Activated gamma-delta T cell treated with Interleukin-2 at 50 U/mL for 16 hours (primary cell): ENCODE results near the gene TRERF1.
"Not testable (repeated sequence)": the region's sequence is repeated elsewhere in the genome, so short reads cannot be mapped to it uniquely, and the experiment has no call there.

Experiments used
- DNase-seq: peaks from one replicate; pipeline ENCODE4 v3.0.0-alpha.2; 2020

Gene TRERF1

GRCh38 chr6:42448927-42449659 is 2.6 kb downstream of the TRERF1 start:
- no peak for DNase-seq

DNA sequence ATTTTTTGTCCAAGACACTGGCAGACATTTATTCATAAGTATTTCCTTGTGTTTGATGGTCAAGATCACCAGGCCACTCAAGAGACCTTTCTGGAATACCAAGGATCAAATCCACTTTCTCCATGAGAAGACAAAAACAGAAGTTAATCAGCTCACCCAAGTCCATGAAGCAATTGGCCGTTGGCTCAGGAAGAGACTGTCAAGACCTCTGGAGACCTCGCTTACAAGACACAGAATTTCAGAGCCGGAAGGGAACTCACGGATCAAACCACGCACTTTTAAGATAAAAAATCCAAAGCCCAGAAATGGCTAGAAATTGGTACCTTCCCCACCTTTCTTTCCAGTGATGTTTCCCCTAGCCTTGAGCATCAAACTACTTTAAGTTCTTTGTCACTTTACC is 3.3 kb downstream of the TRERF1 start:
- no peak for DNase-seq

DNA sequence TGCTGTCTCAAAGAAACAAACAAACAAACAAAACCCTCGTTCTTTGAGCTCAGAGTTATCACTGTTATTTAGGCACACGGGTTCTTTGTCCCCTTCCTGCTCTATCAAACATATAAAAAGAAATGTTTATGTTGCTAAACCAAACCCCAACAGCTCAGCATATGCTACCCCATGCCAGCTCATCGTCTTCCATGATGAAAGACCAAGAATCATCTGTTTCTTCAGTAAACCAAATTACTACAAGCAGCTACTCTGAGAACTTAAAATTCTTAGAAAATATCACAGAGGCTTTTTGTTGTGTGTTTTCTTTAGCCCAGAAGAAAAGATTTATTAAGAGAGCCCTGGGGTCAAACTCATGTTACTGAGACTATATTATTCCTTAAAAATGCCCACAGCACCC is 4.7 kb downstream of the TRERF1 start:
- no peak for DNase-seq

DNA sequence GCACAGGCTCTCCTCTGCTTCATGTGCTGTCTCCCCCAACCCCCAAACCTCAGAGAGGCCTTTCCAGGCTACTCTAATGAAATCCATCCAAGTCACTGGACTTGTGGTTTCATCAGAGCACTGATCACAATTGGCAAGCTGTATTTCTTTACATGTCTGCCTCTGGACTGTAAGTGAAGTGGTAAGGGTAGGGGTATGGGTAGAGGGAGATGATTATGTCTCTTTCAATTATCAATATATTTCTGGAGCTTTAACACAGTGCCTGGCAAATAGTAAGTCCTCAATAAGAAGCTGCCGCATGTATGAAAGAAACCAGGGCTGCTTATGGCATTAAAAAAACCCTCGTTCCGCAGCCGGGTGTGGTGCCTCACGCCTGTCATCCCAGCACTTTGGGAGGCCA is 5.4 kb downstream of the TRERF1 start:
- no peak for DNase-seq

DNA sequence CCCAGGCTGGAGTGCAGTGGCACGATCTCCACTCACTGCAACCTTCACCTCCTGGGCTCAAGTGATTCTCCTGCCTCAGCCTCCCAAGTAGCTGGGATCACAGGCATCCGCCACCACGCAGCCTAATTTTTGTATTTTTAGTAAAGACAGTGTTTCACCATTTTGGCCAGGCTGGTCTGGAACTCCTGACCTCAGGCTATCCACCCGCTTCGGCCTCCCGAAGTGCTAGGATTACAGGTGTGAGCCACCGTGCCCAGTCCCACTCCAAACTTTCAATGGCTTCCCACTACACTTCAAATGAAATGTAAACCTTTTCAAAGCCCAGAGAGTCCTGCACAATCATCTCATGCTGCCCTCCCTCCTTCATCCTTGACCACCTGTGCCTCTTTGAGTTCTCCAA is 5.8 kb downstream of the TRERF1 start:
- DNase-seq, result not testable (repeated sequence)

GRCh38 chr6:42443312-42444060 is 8.2 kb downstream of the TRERF1 start:
- DNase-seq, result no peak

DNA sequence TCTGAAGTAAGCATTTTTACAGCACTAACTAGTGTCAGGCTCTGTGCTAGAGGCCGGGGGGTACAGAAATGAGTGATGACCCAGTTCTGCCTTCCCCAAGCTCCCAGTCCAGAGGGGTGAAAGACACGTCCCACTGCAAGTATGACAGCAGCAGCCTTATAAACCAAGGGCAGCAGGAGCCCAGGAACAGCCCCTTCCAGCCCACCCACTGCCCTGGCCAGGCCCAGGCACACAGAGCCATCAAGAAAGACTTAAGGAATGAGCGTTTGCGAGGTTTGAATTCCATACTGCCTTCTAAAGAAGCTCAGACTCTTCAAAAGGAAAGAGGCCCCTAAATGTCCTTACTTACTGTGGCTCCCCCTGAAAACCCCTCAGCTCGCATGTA is 10.0 kb downstream of the TRERF1 start:
- DNase-seq, result no peak

- no peak for DNase-seq
Measured at GRCh38 chr6:42440778-42441696, 10.7 kb downstream of the TRERF1 start.

DNA sequence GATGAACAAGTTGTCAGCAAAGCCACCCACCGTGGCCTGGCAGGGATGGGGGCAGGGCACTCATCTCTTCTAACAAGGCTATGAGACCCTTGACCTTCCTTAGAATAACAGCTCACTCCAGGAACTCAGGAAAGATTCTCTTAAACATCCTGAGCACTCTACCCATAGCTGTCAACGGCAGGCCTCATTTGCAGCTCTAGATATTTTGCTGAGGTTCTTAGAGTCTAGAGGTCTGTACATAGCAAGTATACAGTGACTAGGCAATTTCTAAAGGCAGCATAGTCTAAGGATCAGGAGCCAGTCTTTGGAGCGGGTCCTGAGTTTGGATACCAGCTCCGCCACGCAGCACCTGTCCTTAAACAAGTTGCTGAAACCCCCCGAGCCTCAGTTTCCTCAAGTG is 11.7 kb downstream of the TRERF1 start:
- DNase-seq, result no peak

DNA sequence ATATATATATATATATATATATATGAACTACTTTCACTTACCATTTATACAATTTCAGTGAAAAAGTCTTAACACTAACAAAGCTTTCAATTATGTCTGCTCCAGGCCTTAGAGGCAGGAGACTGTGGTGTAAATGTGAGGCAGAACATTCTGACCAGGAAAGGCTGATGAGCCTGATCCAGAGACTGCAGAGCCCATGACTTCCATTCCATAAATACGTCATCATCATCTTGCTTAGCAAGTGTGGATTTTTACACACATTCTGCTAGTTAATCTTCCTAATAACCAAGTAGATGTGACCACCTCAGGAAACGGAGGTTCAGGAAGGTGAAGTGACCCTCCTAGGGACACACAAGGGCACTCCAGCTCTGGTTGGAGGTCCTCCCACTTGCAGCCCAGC is 14.9 kb downstream of the TRERF1 start:
- no peak for DNase-seq

DNA sequence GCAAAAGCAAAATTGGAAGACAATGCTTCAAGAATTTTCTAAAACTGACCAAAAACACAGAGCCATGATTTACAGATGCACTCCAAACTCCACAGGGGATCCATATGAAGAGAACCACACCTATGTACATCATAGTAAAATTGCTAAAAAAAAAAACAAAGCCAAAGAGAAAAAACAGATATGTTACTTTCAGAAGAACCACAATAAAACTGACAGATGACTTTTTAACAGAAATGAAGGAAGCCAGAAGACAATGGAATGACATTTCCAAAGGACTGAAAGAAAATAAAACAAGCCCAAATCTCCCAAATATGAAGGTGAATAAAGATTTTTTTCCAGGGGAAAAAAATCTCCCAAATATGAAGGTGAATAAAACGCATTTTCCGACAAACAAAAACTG is 17.5 kb downstream of the TRERF1 start:
- no peak for DNase-seq

DNA sequence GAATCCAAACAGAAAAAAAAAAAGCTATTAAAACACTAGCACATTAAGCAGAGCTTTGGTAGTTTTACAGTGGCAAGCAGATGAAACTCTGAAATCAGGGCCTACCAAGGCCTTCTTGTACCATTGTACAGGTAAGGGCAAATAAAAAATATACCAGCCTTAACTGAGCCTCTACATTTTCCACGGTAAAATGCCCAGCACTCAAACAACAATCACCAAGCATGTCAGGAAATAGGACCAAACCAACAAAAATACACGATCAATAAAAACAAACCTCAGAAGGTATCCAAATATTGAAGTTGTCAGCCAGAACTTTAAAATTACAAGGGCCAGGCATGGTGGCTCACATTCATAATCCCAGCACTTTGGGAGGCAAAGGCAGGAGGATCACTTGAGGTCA is 18.3 kb downstream of the TRERF1 start:
- DNase-seq, result no peak

GRCh38 chr6:42431877-42432276 is 19.8 kb downstream of the TRERF1 start:
- no peak for DNase-seq

DNA sequence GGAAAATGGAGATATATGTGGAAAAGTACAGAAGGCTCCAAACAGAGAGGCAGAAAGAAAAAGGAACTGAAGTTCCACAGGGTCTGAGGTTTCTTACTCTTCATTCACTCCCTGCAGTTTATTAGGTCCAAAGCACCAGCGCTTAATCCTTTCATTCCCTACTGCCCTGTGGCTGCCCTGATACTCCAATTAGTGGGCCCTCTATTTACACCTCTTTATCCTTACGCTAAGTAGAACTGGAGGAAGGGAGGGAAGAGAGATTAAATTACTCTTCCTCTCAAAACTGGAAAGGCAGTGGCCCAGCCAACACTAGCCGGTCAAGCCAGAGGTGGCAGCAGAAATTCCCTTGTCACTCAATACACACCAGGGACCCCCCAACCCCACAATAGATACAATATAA is 20.4 kb downstream of the TRERF1 start:
- DNase-seq, result no peak

DNA sequence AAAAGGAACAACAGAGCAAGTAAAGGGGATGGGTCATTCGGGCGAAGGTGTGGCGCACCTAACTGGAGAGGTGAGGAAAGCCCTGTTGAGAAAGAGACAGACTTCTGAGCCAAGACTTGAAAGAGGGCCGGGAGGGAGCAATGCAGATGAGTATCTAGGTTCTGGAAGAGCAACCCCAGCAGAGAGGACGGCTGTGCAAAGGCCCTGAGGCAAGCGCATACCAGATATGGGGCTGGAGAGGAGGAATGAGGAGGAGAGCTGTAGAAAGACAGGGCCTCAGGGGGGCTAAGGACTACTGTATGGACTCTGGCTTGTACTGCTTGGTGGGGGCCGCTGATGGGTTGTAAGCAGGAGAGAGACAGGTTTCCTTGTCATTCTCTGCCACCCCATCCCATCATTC is 21.9 kb downstream of the TRERF1 start:
- no peak for DNase-seq

DNA sequence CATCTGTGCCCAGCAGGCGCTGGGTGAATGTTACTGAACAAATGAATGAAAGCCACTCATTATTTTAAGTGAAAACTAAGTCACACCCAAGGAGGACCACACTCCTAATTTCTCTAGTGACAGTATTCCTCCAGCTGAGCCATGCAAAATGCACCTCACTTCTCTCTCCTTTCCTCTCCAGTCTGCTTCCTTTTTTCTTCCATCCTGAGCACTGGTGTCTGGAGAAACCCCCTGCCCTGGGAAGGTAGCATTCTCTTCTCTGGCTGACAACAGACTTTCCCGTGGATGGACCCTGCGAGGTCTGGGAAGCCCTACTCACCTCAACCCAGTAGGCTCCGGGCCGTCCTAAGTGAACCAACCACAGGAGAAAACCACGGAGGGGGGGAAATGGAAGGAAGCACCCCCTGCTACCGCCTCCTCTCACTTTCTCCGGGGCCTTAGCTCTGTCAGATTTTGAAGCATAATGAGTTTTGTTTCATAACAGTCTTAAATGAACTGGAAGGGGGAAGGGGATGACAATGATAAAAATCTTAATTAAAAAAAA is 22.6 kb downstream of the TRERF1 start:
- no peak for DNase-seq

DNA sequence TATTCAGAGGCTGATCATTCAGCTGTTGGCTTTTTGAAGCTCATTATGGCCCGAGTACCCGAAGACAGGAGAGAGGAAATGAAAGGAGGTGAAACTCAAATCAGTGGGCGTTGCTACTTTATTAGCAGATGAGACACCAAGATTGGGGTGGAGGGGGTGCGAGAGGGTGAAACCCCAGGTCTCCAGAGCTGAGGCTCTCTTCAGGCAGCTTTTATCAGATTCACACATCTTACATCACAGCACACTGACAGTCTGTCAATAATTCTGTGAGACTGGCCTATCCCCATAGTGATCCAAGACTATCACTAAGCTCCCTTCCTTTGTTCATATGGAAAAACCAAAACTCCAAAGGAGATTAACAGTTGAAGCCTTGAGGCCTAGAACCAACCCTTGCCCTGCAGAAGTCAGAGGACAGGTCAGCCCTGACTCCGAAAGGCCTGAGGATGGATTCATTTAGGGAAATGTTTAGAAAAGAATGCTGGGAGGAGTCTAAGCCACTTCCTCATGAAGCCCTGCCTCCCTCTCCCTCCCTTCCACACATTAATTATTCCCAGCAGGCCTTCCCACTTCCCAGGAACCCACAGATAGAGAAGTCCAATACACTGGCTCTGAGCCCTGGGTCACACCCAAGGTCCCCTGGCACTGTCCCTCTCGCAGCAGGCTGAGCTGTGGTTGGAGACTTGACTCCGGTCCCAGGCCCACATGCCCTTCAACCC is 23.2 kb downstream of the TRERF1 start:
- DNase-seq, result peak; percentile 35

- DNase-seq, result no peak
Measured at GRCh38 chr6:42427871-42428270, 23.9 kb downstream of the TRERF1 start.

- no peak for DNase-seq
Measured at GRCh38 chr6:42426191-42426590, 25.5 kb downstream of the TRERF1 start.

DNA sequence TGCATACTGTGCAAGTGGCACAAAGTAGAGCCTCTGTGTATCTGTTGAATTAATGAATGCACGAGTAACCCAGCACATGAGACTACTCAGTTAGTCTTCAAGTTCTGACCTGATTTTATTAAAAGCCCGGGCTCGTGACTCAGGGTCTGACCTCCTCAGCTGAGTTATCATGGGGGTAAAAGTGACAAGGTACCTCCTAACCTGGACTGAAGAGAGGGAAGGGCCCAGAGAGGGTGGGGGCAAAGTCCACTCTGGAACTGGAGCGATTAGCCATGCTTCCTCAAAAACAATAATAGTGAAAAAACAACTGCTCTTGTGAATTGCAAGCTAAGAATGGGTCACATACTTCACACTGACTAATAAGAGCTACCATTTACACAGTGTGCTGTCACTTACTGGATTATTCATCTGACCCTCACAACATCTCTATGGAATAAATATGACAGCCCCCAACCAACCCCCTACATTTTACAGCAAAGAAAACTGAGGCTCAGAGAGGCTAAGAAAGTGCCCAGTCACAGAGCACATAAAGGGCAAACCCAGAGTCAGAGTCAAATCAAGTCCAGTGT is 26.7 kb downstream of the TRERF1 start:
- no peak for DNase-seq

DNA sequence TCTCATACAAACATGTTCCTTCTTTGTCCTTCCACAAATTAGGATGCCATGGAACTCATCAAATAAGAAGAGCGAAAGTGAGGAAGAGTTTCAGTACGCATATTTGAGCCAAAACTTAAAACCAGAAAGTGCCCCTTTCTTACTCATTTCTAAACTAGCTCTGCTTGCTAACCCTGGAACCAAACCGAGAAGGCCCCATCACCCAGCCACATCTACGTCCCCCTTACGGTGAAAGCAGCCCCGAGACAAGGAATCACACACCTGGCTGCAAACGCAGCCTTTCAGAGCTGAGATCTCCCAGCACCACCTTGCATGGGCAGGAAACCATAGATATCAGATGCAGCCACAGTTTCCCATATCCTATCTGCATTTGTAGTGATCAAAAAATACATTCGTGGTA is 28.5 kb downstream of the TRERF1 start:
- no peak for DNase-seq

DNA sequence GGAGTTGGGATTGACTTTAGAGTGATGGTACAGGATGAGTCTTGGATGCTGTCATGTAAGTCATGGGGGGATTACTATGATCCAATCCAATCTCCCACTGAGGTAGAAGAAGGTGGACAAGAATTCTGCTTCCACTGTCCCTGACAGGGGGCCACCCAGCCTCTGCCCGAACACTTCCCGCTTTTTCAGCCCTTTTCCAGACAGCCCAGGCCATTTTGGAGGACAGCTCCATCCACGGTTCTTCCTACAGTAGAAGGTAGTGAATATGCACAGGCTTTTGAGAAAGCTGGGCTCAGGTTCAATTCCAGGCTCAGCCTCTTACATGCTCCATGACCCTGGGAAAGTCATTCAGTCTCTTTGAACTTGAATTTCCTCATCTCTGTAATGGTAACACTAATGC is 31.0 kb downstream of the TRERF1 start:
- DNase-seq, result no peak
